D341Med (cell line): ENCODE data around the gene MCC.
A peak's percentile ranks its signal among the peaks of the same experiment; 100 is the strongest.

Experiments used
- DNase-seq: peaks from one replicate; pipeline ENCODE4 v3.0.0; 2012; ENCODE audit warnings: low spot score

The MCC gene

GRCh38 chr5:113145757-113146387 is 342.4 kb downstream of the MCC start:
- DNase-seq = no peak

DNA sequence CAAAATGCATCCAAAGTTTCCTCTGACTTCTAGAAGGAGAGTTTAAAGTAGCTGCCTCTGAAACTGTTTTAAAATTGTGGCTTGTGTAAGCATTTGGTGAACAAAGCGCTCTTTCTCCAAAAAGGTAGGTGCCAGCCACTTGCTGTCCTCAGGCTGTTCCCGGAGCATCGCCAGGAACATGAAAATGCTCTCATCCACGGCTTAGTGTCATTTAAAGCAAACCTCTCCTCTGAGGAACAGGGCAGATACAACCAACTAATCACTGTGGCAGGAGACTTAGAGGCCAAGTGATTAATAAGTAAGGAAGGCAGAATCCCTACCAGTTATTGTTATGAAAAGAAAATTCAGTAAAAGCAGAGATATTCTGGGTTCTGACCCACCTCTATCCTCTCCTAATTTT is 346.1 kb downstream of the MCC start:
- DNase-seq = peak; percentile 49

DNA sequence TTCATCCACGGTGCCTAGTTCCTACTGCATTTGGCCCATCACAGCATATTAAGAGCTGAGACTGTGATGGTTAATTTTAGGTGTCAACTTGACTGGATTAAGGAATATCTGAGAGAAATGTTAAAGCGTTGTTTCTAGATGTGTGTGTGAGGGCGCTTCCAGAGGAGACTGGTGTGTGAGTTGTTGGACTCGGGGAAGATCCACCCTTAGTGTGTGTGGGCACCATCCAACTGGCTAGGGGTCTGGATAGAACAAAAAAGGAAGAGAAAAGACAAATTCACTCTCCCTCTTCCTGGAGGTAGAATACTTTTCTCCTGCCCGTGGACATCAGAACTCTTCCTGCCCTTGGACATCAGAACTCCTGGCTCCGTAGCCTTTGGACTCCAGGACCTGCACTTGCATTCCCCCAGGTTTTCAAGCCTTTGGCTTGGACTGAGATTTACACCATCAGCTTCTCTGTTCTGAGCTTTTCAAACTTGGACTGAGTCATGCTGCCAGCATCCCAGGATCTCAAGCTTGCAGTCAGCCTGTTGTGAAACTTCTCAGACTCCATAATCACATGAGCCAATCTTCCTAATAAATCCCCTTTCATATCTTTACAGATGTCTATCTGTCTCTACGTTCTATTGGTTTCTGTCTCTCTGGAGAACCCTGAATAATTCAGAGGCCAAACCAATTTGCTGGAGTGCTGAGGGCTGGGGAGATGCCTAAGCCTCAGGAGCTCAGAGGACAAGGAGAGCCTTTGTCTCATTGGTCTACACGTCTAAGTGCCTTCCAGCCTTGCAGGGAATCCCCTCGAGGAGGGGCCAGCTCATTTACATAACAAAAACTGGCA is 347.2 kb downstream of the MCC start:
- DNase-seq = no peak

- no peak for DNase-seq
Observed at GRCh38 chr5:113133211-113133975, 354.9 kb downstream of the MCC start.

- no peak for DNase-seq
Observed at GRCh38 chr5:113132564-113132963, 355.7 kb downstream of the MCC start.

DNA sequence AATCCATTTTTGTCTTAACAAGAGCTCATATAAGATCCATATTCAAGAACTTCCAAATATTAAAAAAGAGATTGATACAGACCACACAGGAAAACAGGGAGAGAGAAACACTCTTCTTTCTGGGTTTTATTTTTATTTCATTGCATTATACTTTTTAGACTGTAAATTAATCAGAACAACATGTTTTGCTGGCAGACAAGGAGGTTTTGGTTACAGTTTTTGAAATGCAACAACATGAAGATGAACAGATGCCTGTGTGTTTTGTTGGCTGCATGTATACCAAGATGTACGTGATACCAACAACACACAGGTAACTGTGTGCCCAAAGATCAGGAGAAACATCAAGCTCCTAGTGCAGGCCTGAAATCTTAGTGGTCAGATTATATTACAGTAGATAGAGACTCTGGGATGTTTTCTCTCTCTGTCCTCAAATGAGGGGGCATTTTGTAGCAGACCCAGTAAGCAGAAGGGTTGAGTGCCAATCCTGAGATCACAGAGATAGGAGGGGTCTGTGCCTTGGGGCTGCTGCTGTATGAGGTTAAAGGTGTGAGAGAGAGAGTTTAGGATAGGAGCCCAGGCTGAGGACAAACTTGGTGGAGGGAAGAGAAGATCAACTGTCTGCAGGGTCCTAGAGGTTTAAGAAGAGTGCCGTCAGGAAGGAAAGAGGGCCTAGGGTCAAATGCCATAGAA is 359.5 kb downstream of the MCC start:
- DNase-seq = no peak

DNA sequence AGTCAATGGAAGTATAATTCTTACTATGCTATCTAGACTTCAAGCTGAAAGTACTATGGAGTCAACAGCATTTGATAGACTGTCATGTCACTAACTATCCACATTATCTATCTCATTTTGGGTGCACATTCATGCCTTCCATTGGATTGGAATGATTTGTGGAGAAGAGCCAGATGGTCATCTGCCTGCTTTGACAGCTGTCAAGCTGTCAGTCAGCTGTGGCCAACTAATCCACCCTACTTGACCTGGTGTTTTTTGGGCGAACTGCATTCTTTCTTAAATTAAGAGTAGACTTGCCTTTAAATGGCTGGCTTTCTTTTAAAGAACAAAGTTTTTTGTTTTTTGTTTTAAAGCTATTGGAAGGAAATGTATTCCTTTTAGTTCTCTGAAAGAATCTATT is 360.2 kb downstream of the MCC start:
- DNase-seq = no peak

GRCh38 chr5:113127021-113127420 is 361.2 kb downstream of the MCC start:
- DNase-seq = no peak

GRCh38 chr5:113125371-113125770 is 362.9 kb downstream of the MCC start:
- no peak for DNase-seq

DNA sequence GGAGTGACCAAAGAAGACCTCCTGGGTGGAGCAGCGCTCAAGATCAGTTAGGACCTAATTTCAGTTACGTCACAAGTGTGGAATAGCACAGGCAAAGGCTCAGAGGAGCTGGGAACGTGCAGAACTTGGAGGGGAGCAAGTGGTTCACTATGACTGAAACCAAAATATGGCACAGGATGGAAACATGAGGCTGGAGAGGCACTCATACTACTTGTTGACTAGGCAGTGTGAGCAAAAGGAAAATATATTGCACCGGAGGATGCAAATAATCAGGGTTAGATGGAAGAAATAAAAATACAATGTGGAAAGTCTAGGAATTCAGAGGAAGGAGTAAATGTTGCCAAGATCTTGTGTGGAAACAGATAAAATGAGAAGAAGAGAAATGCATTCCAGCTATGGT is 363.3 kb downstream of the MCC start:
- DNase-seq = no peak

DNA sequence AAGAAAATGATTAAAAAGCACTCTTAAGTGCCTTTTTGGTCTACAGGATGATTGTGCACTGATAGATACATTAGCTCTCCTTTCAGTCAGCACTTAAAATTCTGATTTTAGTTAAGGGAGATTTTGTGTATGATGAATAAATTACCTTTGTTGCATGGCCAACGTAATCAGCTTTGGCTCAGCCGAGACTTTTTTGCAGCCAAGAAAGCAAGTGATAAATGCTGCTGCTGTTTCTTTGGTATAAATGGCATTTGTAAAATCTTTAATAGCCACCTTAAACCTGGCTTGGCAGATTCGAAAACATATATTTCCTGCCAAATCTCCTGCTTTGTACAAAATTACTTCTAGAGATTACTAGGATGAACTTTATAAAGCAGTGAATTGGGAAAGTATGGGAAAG is 364.0 kb downstream of the MCC start:
- DNase-seq = no peak

GRCh38 chr5:113123618-113124017 is 364.6 kb downstream of the MCC start:
- peak; percentile 45 for DNase-seq

- no peak for DNase-seq
Observed at GRCh38 chr5:113122053-113122452, 366.2 kb downstream of the MCC start.

DNA sequence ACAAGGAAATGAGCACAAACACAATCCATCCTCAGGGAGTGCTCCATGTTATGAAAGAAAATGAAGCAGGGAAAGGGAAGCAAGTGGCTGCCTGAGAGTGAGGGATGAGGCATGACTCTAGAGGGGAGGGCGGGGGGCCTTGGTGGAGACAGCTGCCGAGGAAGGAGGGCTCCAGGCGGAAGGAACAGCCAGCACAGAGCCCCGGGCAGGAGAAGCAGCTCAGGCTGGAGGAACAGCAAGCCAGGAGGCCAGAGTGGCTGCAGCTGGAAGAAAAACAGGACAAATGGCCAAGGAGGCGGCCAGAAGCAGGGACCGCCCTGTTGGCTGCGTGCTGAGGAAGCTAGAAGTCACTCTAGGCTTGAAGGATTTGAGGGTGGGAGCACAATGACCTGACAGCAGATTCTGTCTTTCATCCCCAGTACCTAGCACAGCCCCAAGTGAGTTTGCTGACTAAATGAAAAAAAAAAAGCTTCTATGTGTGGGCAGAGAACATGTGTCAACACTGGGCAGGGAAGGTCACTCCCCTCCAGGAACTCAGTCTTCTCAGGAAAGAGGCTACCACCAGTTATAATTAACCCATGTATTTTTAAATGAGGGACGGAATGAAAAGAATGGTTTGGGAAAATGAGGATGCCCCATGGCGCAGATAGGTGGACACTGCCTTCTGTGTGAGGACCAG is 368.9 kb downstream of the MCC start:
- no peak for DNase-seq

GRCh38 chr5:113118765-113119164 is 369.5 kb downstream of the MCC start:
- DNase-seq = no peak

DNA sequence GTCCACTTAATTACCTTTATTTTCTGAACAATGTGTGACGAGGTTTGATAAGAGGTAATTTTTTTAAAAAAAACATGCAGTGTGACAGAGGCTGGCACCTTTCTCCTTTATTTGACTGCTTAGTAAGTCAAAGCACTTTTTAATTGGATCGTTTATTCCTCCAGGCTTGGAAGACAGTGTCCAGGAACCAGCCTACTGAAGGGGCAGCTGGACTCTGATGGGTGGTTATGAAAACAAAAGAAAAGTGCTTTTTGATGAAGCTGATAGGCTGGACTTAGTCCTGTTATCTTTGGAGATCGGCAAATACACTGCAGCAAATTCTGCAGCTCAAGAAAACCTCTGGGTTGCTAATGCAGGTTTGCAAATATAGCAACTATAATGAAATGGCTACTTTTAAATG is 370.0 kb downstream of the MCC start:
- DNase-seq = no peak

- DNase-seq = peak; percentile 39
Observed at GRCh38 chr5:113117543-113118115, 370.6 kb downstream of the MCC start.

GRCh38 chr5:113115956-113116355 is 372.3 kb downstream of the MCC start:
- DNase-seq = no peak

DNA sequence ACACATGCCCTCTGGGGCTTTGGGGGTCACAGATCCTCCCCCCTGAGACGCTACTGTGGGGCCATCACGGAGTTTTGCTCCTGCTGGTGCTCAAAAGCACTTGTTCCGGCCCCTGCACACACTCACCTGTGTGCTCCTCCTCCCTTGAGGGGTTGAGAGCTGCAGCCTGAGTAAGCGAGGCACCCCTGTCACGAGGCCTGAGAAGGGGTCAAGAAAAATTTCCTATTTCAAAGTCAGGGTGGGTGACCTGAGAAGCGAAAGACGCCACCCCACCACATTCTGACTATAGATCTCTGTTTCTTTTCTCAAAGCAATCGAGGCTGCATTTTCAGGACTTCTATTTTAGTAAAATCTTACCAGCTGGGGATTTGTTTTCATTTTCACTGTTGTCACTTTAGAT is 373.2 kb downstream of the MCC start:
- no peak for DNase-seq

DNA sequence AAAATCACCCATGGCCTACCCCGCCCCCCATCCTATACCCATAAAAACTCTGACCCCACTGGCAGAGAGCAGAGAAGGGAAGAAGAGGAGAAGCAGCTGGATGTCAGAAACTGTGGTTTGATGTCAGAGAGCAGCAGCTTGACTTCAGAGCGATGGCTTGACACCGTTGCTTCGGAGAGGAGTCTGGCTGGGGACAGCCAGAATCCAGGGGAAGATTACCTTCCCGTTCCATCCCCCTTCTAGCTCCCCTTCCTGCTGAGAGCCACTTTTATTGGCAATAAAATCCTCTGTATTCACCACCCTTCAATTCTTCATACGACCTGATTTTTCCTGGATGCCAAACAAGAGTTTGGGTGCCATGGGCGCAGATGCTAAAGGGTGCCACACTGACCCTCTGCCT is 373.7 kb downstream of the MCC start:
- no peak for DNase-seq

- no peak for DNase-seq
Observed at GRCh38 chr5:113112435-113112834, 375.8 kb downstream of the MCC start.
